Suprapubic skin (tissue), 4 donors: ENCODE results near the gene HIVEP2. TPM values are rescaled to one million over a fixed set of nuclear protein-coding genes. Genes with fewer than 3 reads are reported as not detected.
A peak's percentile ranks its signal among the peaks of the same experiment; 100 is the strongest.

ENCODE experiments used
- DNase-seq, 2 donors: peaks; one replicate each; pipeline ENCODE4 v3.0.0-alpha.2; 2019; ENCODE audit warnings: low spot score in 2 of 2
- H3K27ac ChIP-seq: fragments of 200-600 bp; sonication (generic); one replicate; pipeline ENCODE4 v1.5.1; 2019
- H3K27me3 ChIP-seq: fragments of 200-600 bp; sonication (generic); one replicate; pipeline ENCODE4 v1.5.1; 2019
- H3K36me3 ChIP-seq: fragments of 200-600 bp; sonication (generic); one replicate; pipeline ENCODE4 v1.5.1; 2019
- H3K4me1 ChIP-seq: fragments of 200-600 bp; sonication (generic); one replicate; pipeline ENCODE4 v1.5.1; 2019
- H3K4me3 ChIP-seq: fragments of 200-600 bp; sonication (generic); one replicate; pipeline ENCODE4 v1.5.1; 2019; ENCODE audit warnings: mild to moderate bottlenecking
- H3K9me3 ChIP-seq: fragments of 200-600 bp; sonication (generic); one replicate; pipeline ENCODE4 v1.5.1; 2019
- CTCF ChIP-seq, 2 donors: fragments of 200-600 bp in 1 of 2; fragments of 450-650 bp in 1 of 2; sonication (generic) in 1 of 2; IDR thresholded peaks; one replicate each; pipeline ENCODE4 v1.5.1; 2016 to 2019; ENCODE audit warnings: antibody characterized with exemption in 2 of 2, mild to moderate bottlenecking in 1 of 2, moderate library complexity in 1 of 2
- EP300 ChIP-seq: sonication (generic); formaldehyde crosslinking; IDR thresholded peaks from one replicate; pipeline ENCODE4 v1.6.1; 2017; ENCODE audit warnings: antibody characterized with exemption
- POLR2A ChIP-seq, 2 donors: fragments of 450-650 bp; IDR thresholded peaks; one replicate each; pipeline ENCODE4 v1.6.1; 2017; ENCODE audit warnings: antibody characterized with exemption in 2 of 2, mild to moderate bottlenecking in 2 of 2, moderate library complexity in 2 of 2
- POLR2AphosphoS5 ChIP-seq, 3 donors: sonication (generic); formaldehyde crosslinking; IDR thresholded peaks; one replicate each; pipeline ENCODE4 v1.6.1; 2017; ENCODE audit warnings: antibody characterized with exemption in 3 of 3
- WGBS: methylation state at CpG from one replicate; pipeline ENCODE4 v1.1.5; 2018; 5-methylcytosine and 5-hydroxymethylcytosine counted together
- total RNA-seq, 4 donors: library from RNA; depleted of rRNA; stranded (reverse); fragments of >200 nt; gene quantifications; one replicate each; pipeline ENCODE4 v1.1.0, GENCODE V29; 2016

HIVEP2 gene
- total RNA-seq, 4 donors from 2014 or later = 23.6 to 31.3 (median 25.6) TPM

DNA sequence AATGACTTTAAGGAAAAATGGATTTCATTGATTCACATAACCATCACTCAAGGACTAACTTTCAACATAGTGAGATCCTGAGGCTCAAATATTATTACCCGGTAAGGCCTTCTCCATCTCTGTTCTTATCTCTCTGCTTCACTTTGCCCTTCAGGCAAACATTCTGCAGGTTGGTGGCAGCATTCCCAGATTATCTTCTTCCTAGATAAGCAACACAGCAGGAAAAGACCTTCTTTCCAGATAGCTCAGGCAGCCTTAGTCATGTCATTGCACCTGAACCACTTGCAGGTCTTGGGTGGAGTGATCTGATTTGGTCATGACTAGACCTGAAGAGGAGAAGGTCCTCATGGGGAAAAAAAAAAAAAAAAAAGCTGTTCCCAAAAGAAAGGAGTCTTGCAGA is 5.3 kb upstream of the HIVEP2 start:
- Histone ChIP-seq H3K27me3 (no peaks in the 10 kb centered on the region), H3K27ac (no peak overlapping the region), H3K9me3 (no peaks in the 10 kb centered on the region), H3K4me3 (no peak overlapping the region), H3K36me3 (no peaks in the 10 kb centered on the region), H3K4me1 (no peaks in the 10 kb centered on the region)
- TF ChIP-seq POLR2A (IDR thresholded peaks at IDR 0.05) (no peak), POLR2AphosphoS5 (IDR thresholded peaks at IDR 0.05) (no peak), CTCF (IDR thresholded peaks at IDR 0.05) (no peak), EP300 (no peak)
- DNase-seq = no peak
- 63% methylated on average over 1 of the region's 1 CpG for WGBS

- H3K9me3 ChIP-seq = no peaks in the 10 kb centered on the region
- WGBS = 37% methylated on average over 12 of the region's 12 CpGs
- TF ChIP-seq POLR2A (IDR thresholded peaks at IDR 0.05) (no peak), POLR2AphosphoS5 (IDR thresholded peaks at IDR 0.05) (peak in 1 of 3 donors; percentile 15), EP300 (no peak), CTCF (IDR thresholded peaks at IDR 0.05) (no peak)
- peak overlapping the region; percentile 99 for H3K27ac ChIP-seq
- H3K4me3 ChIP-seq = peak overlapping the region; percentile 80
- no peaks in the 10 kb centered on the region for H3K36me3 ChIP-seq
- H3K27me3 ChIP-seq = no peaks in the 10 kb centered on the region
- no peak for DNase-seq
- H3K4me1 ChIP-seq = peaks cover 15% of the 10 kb centered on the region
Observed at GRCh38 chr6:142947714-142948480, 2.9 kb upstream of the HIVEP2 start.

- TF ChIP-seq EP300 = no peak
- TF ChIP-seq POLR2AphosphoS5 (IDR thresholded peaks at IDR 0.05) = peak in 1 of 3 donors; percentile 69
- peak; percentile 31 to 89 for TF ChIP-seq POLR2A (IDR thresholded peaks at IDR 0.05)
- TF ChIP-seq CTCF (IDR thresholded peaks at IDR 0.05) = no peak
- peak overlapping the region; percentile 99 for H3K27ac ChIP-seq
- H3K9me3 ChIP-seq = no peaks in the 10 kb centered on the region
- WGBS = 0% methylated on average over 36 of the region's 77 CpGs
- H3K36me3 ChIP-seq = no peaks in the 10 kb centered on the region
- H3K27me3 ChIP-seq = no peaks in the 10 kb centered on the region
- peak; percentile 89 to 92 for DNase-seq
- peak overlapping the region; percentile 80 for H3K4me3 ChIP-seq
- H3K4me1 ChIP-seq = peaks cover 22% of the 10 kb centered on the region
Observed at GRCh38 chr6:142946924-142947713, 2.1 kb upstream of the HIVEP2 start.

DNA sequence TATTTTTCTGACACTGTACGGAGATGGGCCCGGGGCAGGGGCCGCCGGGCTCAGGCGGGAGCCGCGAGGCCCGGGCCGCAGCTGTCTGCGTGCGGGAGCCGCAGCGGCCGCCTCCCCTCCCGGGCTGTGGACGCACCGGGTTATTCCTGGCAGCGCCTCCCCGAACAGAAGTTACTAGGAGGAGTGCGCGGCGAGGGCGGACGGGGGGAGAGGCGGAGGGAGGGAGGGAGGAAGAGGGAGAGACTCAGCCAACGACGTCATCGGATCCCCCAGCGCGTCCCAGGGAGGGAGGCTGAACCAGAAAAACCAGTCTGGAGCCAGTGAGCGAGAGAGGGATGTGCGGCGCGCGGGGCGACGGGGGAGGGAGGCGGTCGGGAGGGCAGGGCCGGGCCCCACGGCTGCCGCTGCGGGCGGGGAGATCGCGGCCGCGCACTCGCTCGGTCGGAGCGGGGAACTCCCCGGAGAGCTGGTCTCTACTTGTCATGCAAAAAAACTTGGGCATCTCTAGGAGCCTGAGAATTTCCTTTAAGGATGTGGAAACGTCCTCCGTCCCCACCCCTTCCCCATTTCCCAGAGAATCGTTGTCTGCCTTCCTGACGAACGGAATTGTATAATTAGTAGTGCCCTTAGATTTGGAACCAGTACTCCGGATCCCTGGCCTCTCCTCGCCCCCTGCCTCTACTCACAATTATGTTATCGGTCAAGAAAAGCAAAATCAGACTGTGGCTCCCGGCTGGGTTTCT is 1.4 kb upstream of the HIVEP2 start:
- H3K27ac ChIP-seq = peak overlapping the region; percentile 99
- H3K27me3 ChIP-seq = no peaks in the 10 kb centered on the region
- H3K9me3 ChIP-seq = no peaks in the 10 kb centered on the region
- H3K4me3 ChIP-seq = peak overlapping the region; percentile 80
- peak; percentile 99 for DNase-seq
- H3K4me1 ChIP-seq = peaks cover 27% of the 10 kb centered on the region
- WGBS = under 1% methylated on average over 56 of the region's 62 CpGs
- H3K36me3 ChIP-seq = no peaks in the 10 kb centered on the region
- TF ChIP-seq POLR2A (IDR thresholded peaks at IDR 0.05) (peak; percentile 76 to 90), EP300 (no peak), POLR2AphosphoS5 (IDR thresholded peaks at IDR 0.05) (peak in 1 of 3 donors; percentile 83)

GRCh38 chr6:142945446-142946180 is 637 bp upstream of the HIVEP2 start:
- H3K4me3 ChIP-seq = peak overlapping the region; percentile 80
- no peaks in the 10 kb centered on the region for H3K36me3 ChIP-seq
- DNase-seq = peak; percentile 81 to 83
- peaks cover 31% of the 10 kb centered on the region for H3K4me1 ChIP-seq
- 1% methylated on average over 29 of the region's 75 CpGs for WGBS
- TF ChIP-seq POLR2A (IDR thresholded peaks at IDR 0.05) (no peak), POLR2AphosphoS5 (IDR thresholded peaks at IDR 0.05) (peak in 2 of 3 donors; percentile 6 to 16)
- no peaks in the 10 kb centered on the region for H3K9me3 ChIP-seq
- H3K27me3 ChIP-seq = no peaks in the 10 kb centered on the region
- H3K27ac ChIP-seq = peak overlapping the region; percentile 99
